ENCODE results near the gene SNRNP48. TPM values are rescaled to one million over a fixed set of nuclear protein-coding genes. Genes with fewer than 3 reads are reported as not detected.

SNRNP48 gene
- total and polyA plus RNA-seq, 4 donors: 4.6 to 23.9 (median 6.7) TPM

- no peaks in the 10 kb centered on the region for H3K9me3 ChIP-seq (ENCODE audit: control insufficient read depth in 4 of 4, insufficient read depth in 3 of 4, low read length in 3 of 4)
- TF ChIP-seq CTCF (IDR thresholded peaks at IDR 0.05; ENCODE audit: control extremely low read depth, extremely low read depth): no peak
- H3K27me3 ChIP-seq (ENCODE audit: control insufficient read depth in 3 of 3, insufficient read depth in 3 of 3, low read length in 2 of 3): no peaks in the 10 kb centered on the region
- no peaks in the 10 kb centered on the region for H3K4me1 ChIP-seq (ENCODE audit: control insufficient read depth in 5 of 5, insufficient read depth in 5 of 5, low read length in 5 of 5)
- H3K9ac ChIP-seq (ENCODE audit: insufficient read depth in 1 of 2, low read length in 2 of 2): no peak overlapping the region
- no peak overlapping the region for H3K27ac ChIP-seq (ENCODE audit: low read depth in 1 of 2, low read length in 1 of 2)
- no peaks in the 10 kb centered on the region for H3K36me3 ChIP-seq (ENCODE audit: control insufficient read depth in 4 of 4, insufficient read depth in 4 of 4, low read length in 4 of 4)
- no peak overlapping the region for H3K4me3 ChIP-seq
- no peak for DNase-seq
- ATAC-seq (ENCODE audit: insufficient read depth, low FRiP score): no peak
- 93 to 95% methylated on average over 3 of the region's 3 CpGs for WGBS, 2 donors
These were observed 71.4 kb downstream of the SNRNP48 start for GRCh38 chr6:7661364-7661763.

Other genes starting within 250 kb of the SNRNP48 start
- under 1 TPM in 1 of 2 donors, not detected in 1; 0.15 TPM for gene CAGE1, start 200.5 kb upstream of the SNRNP48 start, total RNA-seq
- gene CAGE1, start 200.5 kb upstream of the SNRNP48 start, polyA plus RNA-seq: not detected
- 10 to 100 TPM; 15.0 to 25.4 TPM for gene RIOK1, start 200.4 kb upstream of the SNRNP48 start, total RNA-seq
- gene RIOK1, start 200.4 kb upstream of the SNRNP48 start, polyA plus RNA-seq: 10 to 100 TPM; 10.2 to 15.2 TPM
- 10 to 100 TPM; 30.2 to 73.2 TPM for gene DSP, start 48.5 kb upstream of the SNRNP48 start, total RNA-seq
- gene DSP, start 48.5 kb upstream of the SNRNP48 start, polyA plus RNA-seq: 1 to 10 TPM; 2.9 to 8.6 TPM
- gene BMP6, start 135.9 kb downstream of the SNRNP48 start, total RNA-seq: 10 to 100 TPM in 1 of 2 donors, 1 to 10 TPM in 1; 7.5 to 13.7 TPM
- gene BMP6, start 135.9 kb downstream of the SNRNP48 start, polyA plus RNA-seq: 10 to 100 TPM in 1 of 2 donors, 1 to 10 TPM in 1; 2.3 to 17.3 TPM

All from lung (tissue), 12 donors.